DND-41 (cell line): ENCODE measurements around the gene C2CD3.

Experiments
- CTCF ChIP-seq: IDR thresholded peaks from 2 replicates; pipeline ENCODE4 v1.5.1; 2012; ENCODE audit warnings: borderline replicate concordance, low read length, moderate library complexity, mild to moderate bottlenecking; ENCODE audit not compliant: poor library complexity, severe bottlenecking; ENCODE audit errors: extremely low read depth
- EZH2 ChIP-seq: IDR thresholded peaks from 3 replicates; pipeline ENCODE4 v1.6.1; 2012; ENCODE audit warnings: borderline replicate concordance, low read depth, mild to moderate bottlenecking, moderate library complexity, low read length, inconsistent platforms; ENCODE audit not compliant: severe bottlenecking

- TF ChIP-seq CTCF (no peak), EZH2 (no peak)
Measured at GRCh38 chr11:74004046-74004695, 166.6 kb downstream of the C2CD3 start.
